Psoas muscle (tissue), 8 donors: Measurements from ENCODE around the gene MRPL47. TPM values are rescaled to one million over a fixed set of nuclear protein-coding genes. Genes with fewer than 3 reads are reported as not detected.

ENCODE experiments used
- ATAC-seq, 4 donors: fragments of 200-7000 bp; cut with Tn5 transposase; one replicate each; pipeline ENCODE4 v1.9.1; 2020; ENCODE audit warnings: moderate library complexity in 3 of 4, mild to moderate bottlenecking in 2 of 4
- DNase-seq, 2 donors: peaks; one replicate each; pipeline ENCODE4 v3.0.0-alpha.2; 2020
- H3K27ac ChIP-seq: fragments of 200-600 bp; one replicate; pipeline ENCODE4 v1.8.0; 2022
- H3K27me3 ChIP-seq, 3 donors: fragments of 200-600 bp in 1 of 3; one replicate each; pipeline versions ENCODE4 v1.6.1 to v1.8.0; 2013 to 2022; ENCODE audit warnings: low read length in 2 of 3, mild to moderate bottlenecking in 2 of 3, moderate library complexity in 1 of 3; ENCODE audit not compliant: insufficient read depth in 3 of 3
- H3K36me3 ChIP-seq, 2 donors: fragments of 200-600 bp in 1 of 2; one replicate each; pipeline versions ENCODE4 v1.6.1 to v1.8.0; 2013 to 2022; ENCODE audit warnings: low read depth in 1 of 2, mild to moderate bottlenecking in 1 of 2, moderate library complexity in 1 of 2; ENCODE audit not compliant: insufficient read depth in 1 of 2
- H3K4me1 ChIP-seq: fragments of 200-600 bp; one replicate; pipeline ENCODE4 v1.8.0; 2022
- H3K4me3 ChIP-seq: fragments of 200-600 bp; one replicate; pipeline ENCODE4 v1.8.0; 2022; ENCODE audit warnings: mild to moderate bottlenecking
- H3K9me3 ChIP-seq: fragments of 200-600 bp; one replicate; pipeline ENCODE4 v1.8.0; 2022
- WGBS, 3 donors: extraction: QIAGEN DNeasy Blood & Tissue Kit; methylation state at CpG; one replicate each; pipeline versions ENCODE4 v1.1.6 to v1.1.7; 2013; 5-methylcytosine and 5-hydroxymethylcytosine counted together
- intact Hi-C, 2 donors: fragments of 100-400 bp; cut with DNase I; formaldehyde crosslinking; loops; one replicate each; pipeline versions ENCODE4 v1.11.0 to v1.14.2; 2022
- polyA plus RNA-seq, 3 donors: library from polyadenylated mRNA; stranded (reverse); fragments of 200-250 nt; gene quantifications; one replicate each; pipeline ENCODE4 v1.2.3, GENCODE V29; 2013
- total RNA-seq, 4 donors: library from RNA; stranded (reverse); fragmentation: NEBNext Ultra II Directional in 2 of 4; extraction: Animal tissue kit (Norgen Biotek cat#: 25700) in 2 of 4; gene quantifications; one replicate each; pipeline versions ENCODE4 v1.2.1 to v1.2.4, GENCODE V29; 2021 to 2023
- TF ChIP-seq, protein P1 (sequence below): fragments of 200-600 bp; IDR thresholded peaks from one replicate; pipeline ENCODE4 v1.8.0; 2022; ENCODE audit warnings: antibody characterized with exemption
- donor health status: healthy with polysubstance abuse.
- donor health status: DM: no; HTN: no; CAD: no; lungs with moderate emphysema.
- donor health status: Bipolar disorder and iron deficiency.
- donor health status: healthy.
- donor health status: DM: yes; HTN: yes; CAD: no.
- donor health status: DM: no; HTN: no; CAD: no.
- donor health status: DM: no; HTN: no; CAD: no.
- donor health status: DM: yes; HTN: yes; CAD: no.

MRPL47 gene
- total and polyA plus RNA-seq, 7 donors = 29.4 to 108 (median 62.6) TPM

DNA sequence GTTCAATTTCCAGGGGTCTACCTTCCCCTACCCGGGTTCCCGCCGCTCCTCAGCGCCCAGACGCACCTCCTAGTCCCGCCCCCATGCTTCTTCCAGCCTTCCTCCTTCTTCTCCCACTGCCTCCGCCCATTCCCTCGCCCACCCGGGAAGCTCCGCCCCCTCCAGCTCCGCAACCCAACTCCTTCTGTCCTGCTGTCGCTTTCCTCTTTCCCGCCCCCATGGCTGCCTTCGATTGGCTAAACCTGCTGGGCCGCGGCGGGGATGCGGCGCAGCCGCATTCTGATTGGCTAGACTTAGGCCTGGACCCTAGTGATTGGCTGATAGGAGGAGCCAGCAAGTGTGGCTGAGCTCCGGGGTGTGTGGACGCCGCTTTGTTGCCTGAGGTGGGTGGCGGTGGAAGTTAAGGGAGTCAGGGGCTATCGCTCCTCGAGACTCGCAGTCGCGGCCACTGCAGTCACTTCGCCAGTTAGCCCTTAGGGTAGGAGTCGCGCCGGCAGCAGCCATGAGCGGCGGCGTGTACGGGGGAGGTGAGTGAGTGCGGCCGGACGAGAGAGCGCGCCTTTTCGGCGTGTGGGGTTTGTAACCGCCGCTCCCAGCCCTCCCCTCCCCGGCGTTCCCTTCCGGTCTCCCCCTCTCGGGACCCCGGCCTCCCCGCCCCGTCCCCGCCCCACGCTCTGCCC is 41.7 kb downstream of the MRPL47 start, which contains the start of gene ACTL6A:
Gene ACTL6A (plus strand): TSS at position 336 of the 680 bp plus-strand sequence. CDS start 167 bp downstream, at position 503.
- Histone ChIP-seq H3K36me3 (no peaks in the 10 kb centered on the region), H3K27me3 (no peaks in the 10 kb centered on the region), H3K4me3 (peak within 1 kb of the TSS; percentile 97), H3K27ac (peak within 1 kb of the TSS; percentile 88), H3K4me1 (peaks cover 11% of the 10 kb centered on the region), H3K9me3 (no peaks in the 10 kb centered on the region)
- intact Hi-C loops = loop anchor here in 1 of 2 donors (5.0 to 10.0 kb wide), 3 partner anchors 115 to 548 kb away; partner anchors contain the start of gene ZNF639
- ATAC-seq (peak; percentile 98 to 99 (median 99)), DNase-seq (peak; percentile 100)
- TF ChIP-seq, protein P1, sequence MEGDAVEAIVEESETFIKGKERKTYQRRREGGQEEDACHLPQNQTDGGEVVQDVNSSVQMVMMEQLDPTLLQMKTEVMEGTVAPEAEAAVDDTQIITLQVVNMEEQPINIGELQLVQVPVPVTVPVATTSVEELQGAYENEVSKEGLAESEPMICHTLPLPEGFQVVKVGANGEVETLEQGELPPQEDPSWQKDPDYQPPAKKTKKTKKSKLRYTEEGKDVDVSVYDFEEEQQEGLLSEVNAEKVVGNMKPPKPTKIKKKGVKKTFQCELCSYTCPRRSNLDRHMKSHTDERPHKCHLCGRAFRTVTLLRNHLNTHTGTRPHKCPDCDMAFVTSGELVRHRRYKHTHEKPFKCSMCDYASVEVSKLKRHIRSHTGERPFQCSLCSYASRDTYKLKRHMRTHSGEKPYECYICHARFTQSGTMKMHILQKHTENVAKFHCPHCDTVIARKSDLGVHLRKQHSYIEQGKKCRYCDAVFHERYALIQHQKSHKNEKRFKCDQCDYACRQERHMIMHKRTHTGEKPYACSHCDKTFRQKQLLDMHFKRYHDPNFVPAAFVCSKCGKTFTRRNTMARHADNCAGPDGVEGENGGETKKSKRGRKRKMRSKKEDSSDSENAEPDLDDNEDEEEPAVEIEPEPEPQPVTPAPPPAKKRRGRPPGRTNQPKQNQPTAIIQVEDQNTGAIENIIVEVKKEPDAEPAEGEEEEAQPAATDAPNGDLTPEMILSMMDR = no peak
- WGBS, 3 donors = 0 to 1% (median 0%) methylated on average over 33 to 55 of the region's 55 CpGs

DNA sequence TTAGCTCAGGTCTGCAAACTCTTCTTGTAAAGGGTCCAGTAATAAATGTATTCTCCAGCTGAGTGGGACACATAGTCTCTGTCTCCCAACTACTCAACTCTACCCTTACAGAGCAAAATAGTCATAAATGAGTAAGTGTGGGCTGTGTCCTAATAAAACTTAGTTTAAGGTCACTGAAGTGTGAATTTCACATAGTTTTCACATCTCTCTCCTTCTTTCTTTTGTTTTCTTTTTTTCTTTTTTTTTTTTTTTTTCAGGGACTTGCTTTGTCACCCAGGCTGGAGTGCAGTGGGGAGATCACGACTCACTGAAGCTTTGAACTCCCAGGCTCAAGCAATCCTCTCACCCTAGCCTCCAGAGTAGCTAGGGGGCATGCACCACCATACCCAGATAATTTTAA is 43.6 kb downstream of the MRPL47 start:
- no peak for ATAC-seq
- Histone ChIP-seq H3K27ac (no peak overlapping the region), H3K9me3 (no peaks in the 10 kb centered on the region), H3K36me3 (no peaks in the 10 kb centered on the region), H3K4me3 (no peak overlapping the region), H3K27me3 (no peaks in the 10 kb centered on the region), H3K4me1 (peaks cover 11% of the 10 kb centered on the region)
- intact Hi-C loops = loop anchor here in 1 of 2 donors (5.0 to 10.0 kb wide), 3 partner anchors 113 to 546 kb away; partner anchors contain the start of gene ZNF639
- TF ChIP-seq, protein P1 = no peak
- 91 to 100% (median 93%) methylated on average over 1 of the region's 1 CpG for WGBS, 3 donors
- DNase-seq = no peak

DNA sequence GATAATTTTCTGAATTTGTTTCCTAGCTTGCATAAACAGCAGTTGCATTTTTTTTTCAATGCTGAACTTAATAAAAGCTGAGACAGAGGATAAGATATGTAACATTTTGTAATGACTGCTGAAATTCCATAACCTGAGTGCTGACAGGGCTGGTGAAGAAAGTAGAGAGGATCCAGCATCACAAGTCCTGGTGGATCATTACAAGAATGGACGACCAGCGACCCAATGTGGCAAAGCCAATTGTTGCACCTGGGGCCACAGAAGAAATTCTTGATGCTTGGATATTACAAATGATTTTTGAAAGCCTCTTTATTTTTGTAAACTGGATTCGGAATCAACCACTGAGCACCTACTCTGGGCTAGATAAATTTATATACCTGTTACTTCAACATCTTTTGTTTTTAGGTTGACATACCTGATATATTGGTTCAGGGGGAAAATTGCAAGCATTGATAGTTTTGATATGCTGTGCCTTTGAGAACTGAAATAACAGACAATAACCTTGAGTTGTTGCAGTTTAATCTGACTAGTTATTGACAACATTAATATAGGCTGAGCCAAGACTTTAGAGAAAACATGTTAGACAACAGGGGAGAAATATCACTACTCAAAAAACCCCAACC is 45.6 kb downstream of the MRPL47 start:
- H3K4me3 ChIP-seq = no peak overlapping the region
- 0 to 3% (median 1%) methylated on average over 3 of the region's 3 CpGs for WGBS, 3 donors
- TF ChIP-seq, protein P1 = peak; percentile 75
- H3K27me3 ChIP-seq = no peaks in the 10 kb centered on the region
- no peaks in the 10 kb centered on the region for H3K9me3 ChIP-seq
- no peak overlapping the region for H3K27ac ChIP-seq
- no peak for ATAC-seq
- H3K36me3 ChIP-seq = no peaks in the 10 kb centered on the region
- peaks cover 3% of the 10 kb centered on the region for H3K4me1 ChIP-seq
- DNase-seq = peak; percentile 36 to 63
- intact Hi-C loops = loop anchor here (5.0 to 10.0 kb wide), 2 partner anchors 134 to 142 kb away; no protein-coding TSS in a partner anchor

GRCh38 chr3:179551349-179552105 is 52.9 kb downstream of the MRPL47 start:
- intact Hi-C loops = loop anchor here in 1 of 2 donors (10.0 kb wide), 1 partner anchor 127 kb away; no protein-coding TSS in a partner anchor
- Histone ChIP-seq H3K4me3 (no peak overlapping the region), H3K36me3 (no peaks in the 10 kb centered on the region), H3K4me1 (peaks cover 4% of the 10 kb centered on the region), H3K9me3 (peaks cover 3% of the 10 kb centered on the region), H3K27ac (no peak overlapping the region), H3K27me3 (no peaks in the 10 kb centered on the region)
- TF ChIP-seq, protein P1 = no peak
- ATAC-seq (no peak), DNase-seq (no peak)
- 34 to 45% (median 36%) methylated on average over 4 of the region's 4 CpGs for WGBS, 3 donors
